GM13976 (cell line): ENCODE data around the gene CCDC27.
"Not testable (repeated sequence)": the region's sequence is repeated elsewhere in the genome, so short reads cannot be mapped to it uniquely, and the experiment has no call there.

Experiments used
- DNase-seq: peaks from one replicate; pipeline ENCODE4 v3.0.0; 2012; ENCODE audit warnings: low spot score
- in situ Hi-C: fragments of 300-500 bp; cut with MboI; formaldehyde crosslinking; loops from one replicate; pipeline ENCODE4 v1.12.0; 2022; ENCODE audit warnings: low sequenced_read_pairs, mixed read lengths, inconsistent platforms; ENCODE audit not compliant: unreplicated experiment
- TF ChIP-seq, protein P1 (sequence below): IDR thresholded peaks from 2 replicates; pipeline ENCODE4 v1.5.1; 2012; ENCODE audit warnings: borderline replicate concordance, mild to moderate bottlenecking; ENCODE audit not compliant: insufficient read depth; ENCODE audit errors: extremely low read depth, missing control alignments, control extremely low read depth

Gene CCDC27

DNA sequence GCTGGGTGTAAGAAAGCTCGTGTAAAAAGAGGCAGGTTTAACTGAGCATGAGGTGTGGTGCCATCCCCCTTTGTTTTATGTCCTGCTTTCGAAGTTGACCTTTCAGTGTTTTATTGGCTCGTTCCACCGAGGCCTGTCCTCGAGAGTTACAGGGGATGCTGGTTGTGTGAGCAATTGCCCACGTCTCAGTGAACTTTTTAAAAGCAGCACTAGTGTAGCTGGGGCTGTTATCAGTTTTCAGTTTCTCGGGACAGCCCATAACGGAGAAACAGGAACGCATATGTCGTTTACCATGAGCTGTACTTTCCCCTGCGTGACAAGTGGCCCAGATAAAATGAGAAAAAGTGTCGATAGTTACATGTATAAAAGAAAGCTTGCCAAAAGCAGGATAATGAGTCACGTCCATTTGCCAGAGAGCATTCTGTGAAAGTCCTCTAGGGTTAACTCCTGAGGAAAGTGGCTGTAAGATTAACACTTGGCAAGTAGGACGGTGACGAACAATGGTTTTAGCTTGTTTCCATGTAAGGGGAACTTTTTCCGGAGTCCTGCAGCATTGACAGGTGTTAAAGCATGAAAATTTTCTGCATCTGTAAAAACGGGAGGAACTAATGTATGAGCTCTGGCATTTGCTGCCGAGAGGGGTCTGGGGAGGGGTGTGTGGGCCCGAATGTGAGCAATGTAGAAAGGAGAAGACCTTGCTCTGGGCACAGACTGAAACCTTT, 51.8 kb downstream of the CCDC27 start:
- DNase-seq: no peak
- TF ChIP-seq, protein P1, sequence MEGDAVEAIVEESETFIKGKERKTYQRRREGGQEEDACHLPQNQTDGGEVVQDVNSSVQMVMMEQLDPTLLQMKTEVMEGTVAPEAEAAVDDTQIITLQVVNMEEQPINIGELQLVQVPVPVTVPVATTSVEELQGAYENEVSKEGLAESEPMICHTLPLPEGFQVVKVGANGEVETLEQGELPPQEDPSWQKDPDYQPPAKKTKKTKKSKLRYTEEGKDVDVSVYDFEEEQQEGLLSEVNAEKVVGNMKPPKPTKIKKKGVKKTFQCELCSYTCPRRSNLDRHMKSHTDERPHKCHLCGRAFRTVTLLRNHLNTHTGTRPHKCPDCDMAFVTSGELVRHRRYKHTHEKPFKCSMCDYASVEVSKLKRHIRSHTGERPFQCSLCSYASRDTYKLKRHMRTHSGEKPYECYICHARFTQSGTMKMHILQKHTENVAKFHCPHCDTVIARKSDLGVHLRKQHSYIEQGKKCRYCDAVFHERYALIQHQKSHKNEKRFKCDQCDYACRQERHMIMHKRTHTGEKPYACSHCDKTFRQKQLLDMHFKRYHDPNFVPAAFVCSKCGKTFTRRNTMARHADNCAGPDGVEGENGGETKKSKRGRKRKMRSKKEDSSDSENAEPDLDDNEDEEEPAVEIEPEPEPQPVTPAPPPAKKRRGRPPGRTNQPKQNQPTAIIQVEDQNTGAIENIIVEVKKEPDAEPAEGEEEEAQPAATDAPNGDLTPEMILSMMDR: no peak
- in situ Hi-C loops: no loop called here

DNA sequence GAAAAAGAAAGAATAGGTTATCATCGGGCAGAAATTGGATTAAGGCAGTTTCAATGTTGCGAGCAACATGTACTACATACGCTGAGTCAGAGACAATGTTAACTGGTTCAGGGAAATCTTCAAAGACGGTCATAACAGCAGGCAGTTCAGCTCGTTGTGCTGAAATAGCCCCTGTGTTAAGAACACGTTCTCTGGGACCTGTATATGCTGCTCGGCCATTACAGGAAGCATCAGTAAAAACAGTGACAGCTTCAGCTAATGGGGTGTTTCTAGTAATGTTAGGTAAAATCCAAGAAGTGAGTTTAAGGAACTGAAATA, 52.3 kb downstream of the CCDC27 start:
- DNase-seq, in situ Hi-C loops: not testable (repeated sequence)

DNA sequence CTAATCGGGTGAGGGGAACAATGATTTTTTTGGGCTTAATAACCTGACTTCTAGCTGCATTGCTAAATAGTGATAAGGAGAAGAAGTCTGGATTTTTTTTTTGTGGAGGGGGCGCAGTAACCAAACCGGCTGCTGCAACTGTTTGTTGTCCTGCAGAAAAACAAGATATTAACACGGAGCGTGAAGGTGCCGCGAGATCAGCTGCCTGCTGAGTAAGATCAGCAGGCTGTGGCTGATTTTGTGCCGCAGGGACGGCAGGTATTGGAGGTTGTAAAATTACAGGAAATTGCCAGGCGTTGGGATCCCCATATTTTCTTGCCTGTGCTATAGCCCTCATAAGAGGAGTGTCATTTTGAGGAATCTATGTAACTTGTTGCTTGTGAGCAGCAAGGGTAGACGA, 52.8 kb downstream of the CCDC27 start:
- TF ChIP-seq, protein P1: no peak
- in situ Hi-C loops: no loop called here
- DNase-seq: no peak

DNA sequence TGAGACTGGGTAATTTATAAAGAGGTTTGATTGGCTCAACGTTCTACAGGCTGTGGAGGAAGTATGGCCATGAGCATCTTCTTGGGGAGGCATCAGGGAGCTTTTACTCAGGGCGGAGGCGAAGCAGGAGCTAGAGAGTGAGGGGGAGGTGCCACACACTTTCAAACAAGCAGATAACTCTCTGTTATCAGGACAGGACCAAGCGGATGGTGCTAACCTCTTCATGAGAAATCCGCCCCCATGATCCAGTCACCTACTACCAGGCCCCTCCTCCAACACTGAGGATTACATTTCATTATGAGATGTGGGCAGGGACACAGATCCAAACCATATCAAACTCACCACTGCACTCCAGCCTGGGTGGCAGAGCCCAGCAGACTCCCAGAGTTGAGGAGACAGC, 55.5 kb downstream of the CCDC27 start:
- no peak for DNase-seq
- in situ Hi-C loops: no loop called here
- TF ChIP-seq, protein P1: no peak

DNA sequence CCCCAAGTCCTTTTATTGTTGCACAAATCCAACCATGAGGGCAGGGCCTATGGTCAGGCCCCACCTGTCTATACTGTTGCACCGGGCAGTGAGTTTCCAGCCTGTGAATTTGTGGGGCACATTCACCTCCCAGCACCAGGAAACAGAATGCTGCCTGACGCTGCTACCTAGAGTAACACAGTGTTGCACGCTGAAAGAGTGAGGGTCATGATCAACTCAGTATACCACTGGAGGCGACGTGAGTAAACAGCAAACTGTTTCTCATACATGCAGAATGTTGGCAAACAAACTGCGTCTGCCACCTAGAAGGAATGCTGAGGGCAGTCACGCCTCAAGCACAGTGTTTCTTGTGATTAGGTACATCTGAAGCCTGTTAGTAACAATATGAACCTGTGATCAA, 57.4 kb downstream of the CCDC27 start:
- in situ Hi-C loops: no loop called here
- TF ChIP-seq, protein P1: no peak
- no peak for DNase-seq

DNA sequence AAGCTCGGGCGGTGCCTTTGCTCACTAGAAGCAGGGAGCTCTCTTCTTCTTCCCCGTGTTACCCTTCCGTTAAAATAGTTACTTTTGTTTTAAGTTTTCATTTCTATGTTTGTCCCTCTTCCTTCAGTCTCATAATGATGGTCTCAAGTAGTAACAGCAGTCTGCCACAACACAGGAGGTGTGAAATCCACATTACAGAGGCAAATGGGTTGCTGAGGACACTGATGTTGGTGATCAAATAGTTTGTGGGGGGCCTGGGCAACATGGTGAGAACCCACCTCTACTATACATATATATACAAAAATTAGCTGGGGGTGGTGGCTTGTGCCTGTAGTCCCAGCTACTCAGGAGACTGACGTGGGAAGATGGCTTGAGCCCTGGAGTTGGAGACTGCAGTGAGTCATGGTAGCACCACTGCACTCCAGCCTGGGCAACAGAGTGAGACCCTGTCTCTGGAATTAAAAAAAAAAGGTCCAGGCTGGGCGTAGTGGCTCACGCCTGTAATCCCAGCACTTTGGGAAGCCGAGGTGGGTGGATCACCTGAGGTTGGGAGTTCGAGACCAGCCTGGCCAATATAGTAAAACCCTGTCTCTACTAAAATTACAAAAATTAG, 58.0 kb downstream of the CCDC27 start:
- DNase-seq, in situ Hi-C loops: not testable (repeated sequence)

DNA sequence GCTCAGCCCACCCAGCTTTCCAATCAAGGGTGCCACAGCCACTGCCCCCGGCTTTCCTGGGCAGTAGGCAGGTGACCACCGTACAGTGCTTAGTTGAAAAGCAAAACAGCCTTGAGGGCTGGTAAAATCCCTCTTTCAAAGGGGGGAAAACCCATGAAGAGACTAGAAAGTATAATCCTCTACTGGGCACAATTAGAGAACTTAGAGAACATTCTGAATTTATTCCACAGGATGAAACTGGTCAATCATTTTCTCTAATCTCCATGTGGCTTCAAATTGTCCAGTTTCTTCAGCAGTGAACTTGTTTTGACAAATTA, 59.3 kb downstream of the CCDC27 start:
- in situ Hi-C loops: no loop called here
- TF ChIP-seq, protein P1: no peak
- no peak for DNase-seq

DNA sequence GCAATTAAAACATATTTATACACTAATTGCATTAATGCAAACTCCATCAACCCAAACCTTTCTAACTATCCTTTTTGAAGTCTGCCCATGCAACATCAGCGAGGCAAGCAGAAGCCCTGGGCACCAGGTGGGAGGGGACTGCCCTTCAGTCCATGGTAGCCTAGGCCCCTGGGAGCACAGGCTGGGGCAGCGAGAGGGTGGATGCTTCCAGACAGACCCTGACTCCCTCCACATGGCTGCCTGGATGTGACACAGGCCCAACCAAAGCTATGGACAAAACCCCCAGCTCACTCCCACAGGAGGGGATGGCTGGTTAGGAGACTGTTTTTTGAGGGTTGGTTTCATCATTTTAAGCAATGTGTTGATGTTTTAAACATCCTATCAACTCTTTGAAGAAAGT, 61.8 kb downstream of the CCDC27 start:
- DNase-seq: no peak
- TF ChIP-seq, protein P1: no peak
- in situ Hi-C loops: no loop called here
